ENCODE data around the gene PDLIM5. TPM values are rescaled to one million over a fixed set of nuclear protein-coding genes. Genes with fewer than 3 reads are reported as not detected.
"Not testable (repeated sequence)": the region's sequence is repeated elsewhere in the genome, so short reads cannot be mapped to it uniquely, and the experiment has no call there.

PDLIM5 gene, protein sequence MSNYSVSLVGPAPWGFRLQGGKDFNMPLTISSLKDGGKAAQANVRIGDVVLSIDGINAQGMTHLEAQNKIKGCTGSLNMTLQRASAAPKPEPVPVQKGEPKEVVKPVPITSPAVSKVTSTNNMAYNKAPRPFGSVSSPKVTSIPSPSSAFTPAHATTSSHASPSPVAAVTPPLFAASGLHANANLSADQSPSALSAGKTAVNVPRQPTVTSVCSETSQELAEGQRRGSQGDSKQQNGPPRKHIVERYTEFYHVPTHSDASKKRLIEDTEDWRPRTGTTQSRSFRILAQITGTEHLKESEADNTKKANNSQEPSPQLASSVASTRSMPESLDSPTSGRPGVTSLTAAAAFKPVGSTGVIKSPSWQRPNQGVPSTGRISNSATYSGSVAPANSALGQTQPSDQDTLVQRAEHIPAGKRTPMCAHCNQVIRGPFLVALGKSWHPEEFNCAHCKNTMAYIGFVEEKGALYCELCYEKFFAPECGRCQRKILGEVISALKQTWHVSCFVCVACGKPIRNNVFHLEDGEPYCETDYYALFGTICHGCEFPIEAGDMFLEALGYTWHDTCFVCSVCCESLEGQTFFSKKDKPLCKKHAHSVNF
- total RNA-seq (2022) (106 and 116 TPM in 2 replicates), Bru-seq, nascent RNA (percentile 90 among the genes with signal in this experiment), BruChase-seq, experiment 1, labeled RNA remaining after a 2-hour chase (percentile 80 among the genes with signal in this experiment), BruChase-seq, experiment 2, labeled RNA remaining after a 6-hour chase (percentile 88 among the genes with signal in this experiment)
- long read RNA-seq, full-length matches to known transcripts, result 30 of 76 reads
- long read RNA-seq, partial matches to known transcripts, result 28 of 76 reads
- long read RNA-seq, other reads (novel, unspliced or antisense), result 18 of 76 reads

DNA sequence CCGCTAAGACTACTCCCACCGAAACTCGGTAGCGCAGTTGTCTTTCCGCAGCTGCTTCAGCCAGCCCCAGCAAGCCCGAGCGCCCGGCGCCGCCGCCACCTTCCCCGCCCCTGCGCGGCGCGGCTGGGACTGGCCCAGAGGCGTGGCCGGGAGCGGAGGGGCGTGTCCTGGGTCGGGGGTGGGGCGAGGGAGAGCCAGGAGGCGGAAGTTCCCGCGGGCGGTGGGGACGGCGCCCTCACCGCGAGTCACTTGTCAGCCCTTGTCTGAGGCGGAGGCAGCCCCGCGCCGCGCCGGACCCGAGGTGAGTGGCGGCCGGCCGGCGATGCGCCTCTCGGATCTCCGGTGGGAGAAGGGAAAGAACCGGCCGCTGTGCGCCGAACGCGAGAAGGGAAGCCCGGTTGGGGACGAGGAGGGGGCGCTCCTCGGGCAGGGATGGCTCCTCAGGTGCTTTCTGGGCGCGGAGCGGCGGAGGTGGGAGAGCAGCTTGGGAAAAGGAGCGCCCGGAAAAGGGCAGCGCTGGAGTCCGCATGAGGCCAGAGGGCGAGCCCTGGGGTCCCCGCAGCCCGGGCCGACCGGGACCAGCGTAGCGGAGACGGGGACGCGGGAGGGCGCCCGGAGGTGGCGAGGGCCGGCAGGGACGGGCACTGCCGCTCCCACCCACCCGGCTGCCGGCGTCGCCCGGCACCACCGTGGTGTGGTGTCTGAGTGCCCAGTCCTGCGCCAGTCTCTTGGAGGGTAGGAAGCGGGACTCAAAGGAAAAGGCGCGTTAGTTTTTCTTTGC, at the start of gene PDLIM5:
Gene PDLIM5 (plus strand): TSS at position 248 of the 781 bp plus-strand sequence. CDS start 3,347 bp downstream, outside the sequence.
- BruUV-seq (replicated peaks), result no TSS peak
- TF ChIP-seq, protein P1, sequence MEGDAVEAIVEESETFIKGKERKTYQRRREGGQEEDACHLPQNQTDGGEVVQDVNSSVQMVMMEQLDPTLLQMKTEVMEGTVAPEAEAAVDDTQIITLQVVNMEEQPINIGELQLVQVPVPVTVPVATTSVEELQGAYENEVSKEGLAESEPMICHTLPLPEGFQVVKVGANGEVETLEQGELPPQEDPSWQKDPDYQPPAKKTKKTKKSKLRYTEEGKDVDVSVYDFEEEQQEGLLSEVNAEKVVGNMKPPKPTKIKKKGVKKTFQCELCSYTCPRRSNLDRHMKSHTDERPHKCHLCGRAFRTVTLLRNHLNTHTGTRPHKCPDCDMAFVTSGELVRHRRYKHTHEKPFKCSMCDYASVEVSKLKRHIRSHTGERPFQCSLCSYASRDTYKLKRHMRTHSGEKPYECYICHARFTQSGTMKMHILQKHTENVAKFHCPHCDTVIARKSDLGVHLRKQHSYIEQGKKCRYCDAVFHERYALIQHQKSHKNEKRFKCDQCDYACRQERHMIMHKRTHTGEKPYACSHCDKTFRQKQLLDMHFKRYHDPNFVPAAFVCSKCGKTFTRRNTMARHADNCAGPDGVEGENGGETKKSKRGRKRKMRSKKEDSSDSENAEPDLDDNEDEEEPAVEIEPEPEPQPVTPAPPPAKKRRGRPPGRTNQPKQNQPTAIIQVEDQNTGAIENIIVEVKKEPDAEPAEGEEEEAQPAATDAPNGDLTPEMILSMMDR (IDR thresholded peaks at IDR 0.05; ENCODE audit: insufficient read depth in 1 of 2, low read depth in 1 of 2, low read length in 1 of 2, severe bottlenecking in 1 of 2, unreplicated experiment in 1 of 2), result no peak
- Mint-ChIP-seq H3K27me3 (ENCODE audit: insufficient read depth, unreplicated experiment) (no peaks in the 10 kb centered on the region), H3K9me3 (ENCODE audit: unreplicated experiment) (no peaks in the 10 kb centered on the region), H3K27ac (ENCODE audit: unreplicated experiment) (peak within 1 kb of the TSS; percentile 61), H3K36me3 (ENCODE audit: insufficient read depth, unreplicated experiment) (peaks cover 15% of the 10 kb centered on the region), H3K4me3 (ENCODE audit: unreplicated experiment) (peak within 1 kb of the TSS; percentile 85), H3K4me1 (ENCODE audit: low read depth, unreplicated experiment) (peaks cover 39% of the 10 kb centered on the region)
- peak within 1 kb of the TSS; percentile 79 for H3K4me3 ChIP-seq (ENCODE audit: low read depth, low read length)
- ChIA-PET POLR2A (no interaction called here), CTCF (no interaction called here)
- intact Hi-C loops (cut with micrococcal nuclease; ENCODE audit: unreplicated experiment), result loop anchor here (1.0 to 2.0 kb wide), 2 partner anchors 21 to 39 kb away; no protein-coding TSS in a partner anchor
- DNase-seq, result peak; percentile 90 to 94
- peaks cover 45% of the 10 kb centered on the region for H3K4me1 ChIP-seq
- no peaks in the 10 kb centered on the region for H3K27me3 ChIP-seq (replicated peaks; ENCODE audit: control insufficient read depth, insufficient read depth, low read length)
- H3K9me3 ChIP-seq, result no peaks in the 10 kb centered on the region
- no peaks in the 10 kb centered on the region for H3K36me3 ChIP-seq (ENCODE audit: control insufficient read depth, insufficient read depth, low read length)

DNA sequence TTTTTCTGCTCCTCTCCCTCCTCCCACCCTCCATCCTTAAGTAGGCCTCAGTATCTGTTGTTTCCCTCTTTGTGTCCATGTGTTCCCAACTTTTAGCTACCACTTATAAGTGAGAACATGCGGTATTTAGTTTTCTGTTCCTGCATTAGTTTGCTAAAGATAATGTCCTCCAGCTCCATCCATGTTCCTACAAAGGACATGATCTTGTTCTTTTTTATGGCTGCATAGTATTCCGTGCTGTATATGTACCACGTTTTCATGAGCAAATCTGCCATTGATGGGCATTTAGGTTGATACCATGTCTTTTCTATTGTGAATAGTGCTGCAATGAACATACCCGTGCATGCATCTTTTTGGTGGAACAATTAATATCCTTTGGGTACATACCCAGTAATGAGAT, 49.3 kb upstream of the PDLIM5 start:
- H3K9me3 ChIP-seq; CTCF ChIA-PET; H3K36me3 ChIP-seq (ENCODE audit: control insufficient read depth, insufficient read depth, low read length); intact Hi-C loops (cut with micrococcal nuclease; ENCODE audit: unreplicated experiment); DNase-seq; H3K4me3 ChIP-seq (ENCODE audit: low read depth, low read length); H3K4me1 Mint-ChIP-seq (ENCODE audit: low read depth, unreplicated experiment); H3K27me3 Mint-ChIP-seq (ENCODE audit: insufficient read depth, unreplicated experiment); BruUV-seq (replicated peaks); H3K9me3 Mint-ChIP-seq (ENCODE audit: unreplicated experiment); POLR2A ChIA-PET; H3K36me3 Mint-ChIP-seq (ENCODE audit: insufficient read depth, unreplicated experiment); H3K27me3 ChIP-seq (replicated peaks; ENCODE audit: control insufficient read depth, insufficient read depth, low read length); H3K27ac Mint-ChIP-seq (ENCODE audit: unreplicated experiment); H3K4me3 Mint-ChIP-seq (ENCODE audit: unreplicated experiment): not testable (repeated sequence)
- peaks cover 17% of the 10 kb centered on the region for H3K4me1 ChIP-seq

DNA sequence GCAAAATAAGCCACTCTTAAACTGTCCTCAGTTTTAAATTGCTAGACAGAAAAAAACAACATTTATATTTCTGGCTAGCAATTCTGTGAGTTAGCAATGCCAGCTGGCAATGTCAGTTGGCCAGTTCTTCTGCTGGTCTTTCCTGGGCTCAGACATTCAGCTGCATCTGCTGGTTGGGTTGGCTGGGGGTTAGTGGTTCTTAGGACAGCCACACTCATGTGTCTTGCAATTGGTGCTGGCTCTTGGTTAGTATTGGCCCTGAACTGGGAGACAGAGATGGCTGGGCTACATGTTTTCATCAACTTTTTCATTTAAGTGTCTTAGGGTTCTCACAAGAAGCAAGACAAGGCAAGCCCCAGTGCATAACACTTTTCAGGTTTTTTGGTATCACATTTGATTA, 48.0 kb upstream of the PDLIM5 start:
- Mint-ChIP-seq H3K4me3 (ENCODE audit: unreplicated experiment) (no peak overlapping the region), H3K27me3 (ENCODE audit: insufficient read depth, unreplicated experiment) (no peaks in the 10 kb centered on the region), H3K9me3 (ENCODE audit: unreplicated experiment) (no peaks in the 10 kb centered on the region), H3K4me1 (ENCODE audit: low read depth, unreplicated experiment) (no peaks in the 10 kb centered on the region), H3K36me3 (ENCODE audit: insufficient read depth, unreplicated experiment) (no peaks in the 10 kb centered on the region), H3K27ac (ENCODE audit: unreplicated experiment) (no peak overlapping the region)
- CTCF ChIA-PET, result no interaction called here
- Histone ChIP-seq H3K36me3 (ENCODE audit: control insufficient read depth, insufficient read depth, low read length) (no peaks in the 10 kb centered on the region), H3K4me3 (ENCODE audit: low read depth, low read length) (no peak overlapping the region), H3K27me3 (replicated peaks; ENCODE audit: control insufficient read depth, insufficient read depth, low read length) (no peaks in the 10 kb centered on the region), H3K9me3 (no peaks in the 10 kb centered on the region), H3K4me1 (peaks cover 19% of the 10 kb centered on the region)
- POLR2A ChIA-PET, result no interaction called here
- intact Hi-C loops (cut with micrococcal nuclease; ENCODE audit: unreplicated experiment), result no loop called here
- BruUV-seq (replicated peaks), result no TSS peak
- no peak for DNase-seq
- TF ChIP-seq, protein P1 (IDR thresholded peaks at IDR 0.05; ENCODE audit: insufficient read depth in 1 of 2, low read depth in 1 of 2, low read length in 1 of 2, severe bottlenecking in 1 of 2, unreplicated experiment in 1 of 2), result no peak

Data from Caco-2 (cell line).